ENCODE measurements around the gene CSNK1A1L.

DNA sequence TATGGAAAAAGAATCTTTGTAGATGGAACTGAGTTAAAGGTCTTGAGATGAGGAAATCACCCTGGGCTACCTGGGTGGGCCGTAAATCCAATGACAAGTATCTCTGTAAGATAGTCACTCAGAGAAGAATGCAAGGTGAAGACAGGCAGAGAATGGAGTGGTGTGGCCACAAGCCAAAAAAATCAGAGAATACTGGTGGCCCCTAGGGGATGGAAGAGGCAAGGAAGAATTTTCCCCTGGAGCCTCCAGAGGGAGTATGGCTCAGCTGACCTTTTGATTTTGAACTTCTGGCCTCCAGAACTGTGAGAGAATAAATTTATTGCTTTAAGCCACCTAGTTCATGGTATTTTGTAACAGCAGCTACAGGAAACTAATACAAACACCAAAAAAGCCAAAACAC is 32.7 kb upstream of the CSNK1A1L start:
- TF ChIP-seq, protein P1, sequence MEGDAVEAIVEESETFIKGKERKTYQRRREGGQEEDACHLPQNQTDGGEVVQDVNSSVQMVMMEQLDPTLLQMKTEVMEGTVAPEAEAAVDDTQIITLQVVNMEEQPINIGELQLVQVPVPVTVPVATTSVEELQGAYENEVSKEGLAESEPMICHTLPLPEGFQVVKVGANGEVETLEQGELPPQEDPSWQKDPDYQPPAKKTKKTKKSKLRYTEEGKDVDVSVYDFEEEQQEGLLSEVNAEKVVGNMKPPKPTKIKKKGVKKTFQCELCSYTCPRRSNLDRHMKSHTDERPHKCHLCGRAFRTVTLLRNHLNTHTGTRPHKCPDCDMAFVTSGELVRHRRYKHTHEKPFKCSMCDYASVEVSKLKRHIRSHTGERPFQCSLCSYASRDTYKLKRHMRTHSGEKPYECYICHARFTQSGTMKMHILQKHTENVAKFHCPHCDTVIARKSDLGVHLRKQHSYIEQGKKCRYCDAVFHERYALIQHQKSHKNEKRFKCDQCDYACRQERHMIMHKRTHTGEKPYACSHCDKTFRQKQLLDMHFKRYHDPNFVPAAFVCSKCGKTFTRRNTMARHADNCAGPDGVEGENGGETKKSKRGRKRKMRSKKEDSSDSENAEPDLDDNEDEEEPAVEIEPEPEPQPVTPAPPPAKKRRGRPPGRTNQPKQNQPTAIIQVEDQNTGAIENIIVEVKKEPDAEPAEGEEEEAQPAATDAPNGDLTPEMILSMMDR (IDR thresholded peaks at IDR 0.05 in 4 of 5, conservative IDR thresholded peaks at IDR 0.05 in 1 of 5) = no peak
- TF ChIP-seq POLR2A (IDR thresholded peaks at IDR 0.05) = no peak
